Glomerular visceral epithelial cell (primary cell): ENCODE measurements around the gene ICE1.
"Not testable (repeated sequence)": the region's sequence is repeated elsewhere in the genome, so short reads cannot be mapped to it uniquely, and the experiment has no call there.

Source experiments
- DNase-seq: peaks from one replicate; pipeline ENCODE4 v3.0.0-alpha.2; 2016; ENCODE audit errors: extremely low spot score

ICE1 gene

DNA sequence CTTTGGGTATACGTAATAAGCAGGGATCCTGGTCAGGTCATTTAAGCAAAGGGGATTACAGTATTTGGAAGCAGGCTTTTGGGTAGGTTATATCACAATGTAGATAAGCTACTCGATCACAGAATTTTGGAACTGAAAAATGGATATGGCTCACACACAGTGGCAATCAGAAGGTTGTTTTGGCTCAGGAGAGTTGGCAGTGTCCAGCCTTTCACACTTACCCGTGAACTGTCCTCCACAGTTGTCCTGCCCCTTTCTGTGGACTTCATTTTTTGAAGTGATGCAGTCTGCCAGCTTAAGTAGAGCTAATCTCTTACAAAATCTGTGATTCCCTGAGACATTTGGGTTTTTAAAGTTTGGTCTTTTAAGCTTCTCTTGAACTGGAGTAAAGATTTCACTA is 30.7 kb downstream of the ICE1 start:
- no peak for DNase-seq

GRCh38 chr5:5454391-5454790 is 31.9 kb downstream of the ICE1 start:
- DNase-seq: no peak

- no peak for DNase-seq
Measured at GRCh38 chr5:5456858-5457257, 34.4 kb downstream of the ICE1 start.

DNA sequence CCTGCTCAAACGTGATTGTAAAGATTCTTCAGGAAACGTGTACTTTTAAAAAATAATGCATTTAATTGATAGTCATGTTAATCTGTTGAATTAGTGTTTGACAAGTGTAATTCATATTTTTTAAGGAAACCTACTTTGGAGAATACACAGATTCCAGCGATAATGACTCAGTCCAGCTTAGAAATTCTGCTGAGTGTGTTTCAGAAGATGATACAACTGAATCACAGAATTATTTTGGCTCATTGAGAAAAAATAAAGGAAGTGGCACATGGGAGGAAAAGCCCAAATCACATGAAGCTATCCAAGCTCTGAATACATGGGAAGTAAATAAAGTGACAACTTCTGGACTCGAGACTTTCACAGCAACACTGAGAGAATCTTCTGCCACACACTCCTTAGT is 37.8 kb downstream of the ICE1 start:
- no peak for DNase-seq

GRCh38 chr5:5461012-5461411 is 38.5 kb downstream of the ICE1 start:
- no peak for DNase-seq

GRCh38 chr5:5464036-5464715 is 41.7 kb downstream of the ICE1 start:
- no peak for DNase-seq

GRCh38 chr5:5466227-5466626 is 43.8 kb downstream of the ICE1 start:
- no peak for DNase-seq

- DNase-seq: no peak
Measured at GRCh38 chr5:5467737-5468136, 45.3 kb downstream of the ICE1 start.

- no peak for DNase-seq
Measured at GRCh38 chr5:5470933-5471332, 48.5 kb downstream of the ICE1 start.

DNA sequence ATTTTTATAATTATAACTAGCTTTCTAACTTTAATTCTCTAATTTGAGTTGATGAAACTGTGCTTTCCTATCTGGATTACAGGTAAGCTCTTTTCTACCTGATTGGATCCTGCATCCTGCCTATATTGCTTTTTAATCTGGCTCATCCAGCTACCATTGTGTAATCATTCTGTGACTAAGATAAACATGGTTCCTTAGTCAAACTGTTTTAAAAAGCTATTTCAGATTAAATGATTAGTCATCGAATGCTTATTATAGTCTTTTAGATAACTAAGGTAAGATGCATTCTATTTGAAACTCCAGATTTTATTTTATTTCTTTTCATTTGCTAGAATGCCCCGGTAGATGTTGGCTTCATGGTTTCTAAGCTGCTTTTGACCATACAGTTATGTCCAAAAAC is 50.7 kb downstream of the ICE1 start:
- no peak for DNase-seq

DNA sequence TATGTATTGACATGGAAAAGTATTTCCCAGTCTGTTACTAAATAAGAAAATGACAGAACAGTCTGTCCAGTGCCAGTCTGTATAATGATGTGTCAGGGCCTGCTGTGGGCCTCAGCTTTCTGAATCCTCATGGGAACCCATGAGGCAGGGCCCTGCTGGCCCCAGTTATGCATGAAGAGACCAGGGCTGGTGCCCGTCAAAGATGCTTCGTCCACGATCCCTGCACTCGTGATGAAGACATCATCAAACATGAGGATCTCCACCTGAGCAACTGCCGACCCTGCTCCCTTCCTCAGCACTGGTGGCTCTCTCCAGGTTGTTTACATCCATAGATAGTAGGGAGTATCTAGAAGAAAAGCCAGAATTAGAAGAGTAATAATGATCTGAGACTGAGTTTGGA is 52.5 kb downstream of the ICE1 start:
- DNase-seq: no peak

DNA sequence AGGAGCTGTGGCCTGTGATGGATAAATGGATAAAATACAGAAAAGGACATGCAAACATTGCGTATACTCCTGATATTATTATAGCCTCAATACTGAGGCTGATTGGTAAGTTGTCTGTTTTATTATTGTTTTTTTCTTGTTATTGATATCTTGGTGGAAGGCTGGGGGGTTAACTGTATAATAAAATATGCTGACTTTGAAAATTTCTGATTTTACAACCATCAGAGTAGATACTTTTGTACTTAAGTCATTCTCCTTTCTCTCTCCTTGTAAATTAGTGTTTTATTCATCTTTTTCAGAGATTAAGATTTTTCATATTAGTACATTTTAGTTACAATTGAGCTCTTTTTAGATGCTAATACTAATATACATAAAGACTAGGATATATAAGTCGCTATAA is 53.5 kb downstream of the ICE1 start:
- no peak for DNase-seq

DNA sequence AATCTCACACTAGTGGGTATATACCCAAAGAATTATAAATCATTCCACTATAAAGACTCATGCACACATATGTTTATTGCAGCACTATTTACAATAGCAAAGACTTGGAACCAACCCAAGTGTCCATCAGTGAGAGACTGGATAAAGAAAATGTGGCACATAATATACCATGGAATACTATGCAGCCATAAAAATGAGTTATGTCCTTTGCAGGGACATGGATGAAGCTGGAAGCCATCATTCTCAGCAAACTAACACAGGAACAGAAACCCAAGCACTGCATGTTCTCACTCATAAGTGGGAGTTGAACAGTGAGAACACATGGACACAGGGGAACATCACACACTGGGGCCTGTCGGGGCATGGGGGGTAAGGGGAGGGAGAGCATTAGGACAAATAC is 57.1 kb downstream of the ICE1 start:
- DNase-seq: not testable (repeated sequence)

- no peak for DNase-seq
Measured at GRCh38 chr5:5480481-5481111, 58.1 kb downstream of the ICE1 start.

GRCh38 chr5:5481206-5481605 is 58.7 kb downstream of the ICE1 start:
- DNase-seq: no peak

DNA sequence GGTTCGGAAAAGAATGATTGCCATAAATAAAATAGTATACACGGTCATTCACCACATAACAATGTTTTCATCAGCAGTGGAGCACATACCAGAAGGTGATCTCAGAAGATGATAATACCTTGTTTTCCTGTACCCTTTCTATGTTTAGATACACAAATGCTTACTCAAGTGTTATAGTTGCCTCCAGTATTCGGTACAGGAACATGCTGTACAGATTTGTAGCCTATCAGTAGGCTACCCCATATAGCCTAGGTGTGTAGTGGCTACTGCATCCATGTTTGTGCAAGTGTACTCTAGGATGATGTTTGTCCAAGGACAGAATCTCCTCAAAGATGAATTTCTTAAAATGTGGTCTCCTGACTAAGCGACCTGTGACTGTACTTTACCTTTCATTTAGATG is 59.2 kb downstream of the ICE1 start:
- DNase-seq: no peak

DNA sequence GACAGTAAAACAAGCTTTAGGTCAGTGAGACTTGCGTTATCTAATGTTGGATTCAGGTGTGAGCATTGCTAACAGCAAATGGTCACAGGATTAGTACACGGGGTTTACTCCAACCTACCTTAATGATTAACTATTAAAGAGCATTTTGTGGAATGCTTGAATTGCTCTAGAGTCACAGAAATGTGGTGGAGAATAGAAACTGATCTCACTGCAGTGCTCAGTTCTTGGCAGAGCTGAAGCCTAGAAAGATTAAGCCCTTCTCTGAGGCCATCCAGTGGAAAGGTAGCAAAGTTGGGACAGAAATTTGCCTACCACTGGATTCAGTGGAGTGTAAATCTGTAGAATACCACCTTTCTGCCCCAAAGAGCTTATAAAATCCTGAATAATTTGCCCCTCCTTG is 60.9 kb downstream of the ICE1 start:
- peak; percentile 37 for DNase-seq

- peak; percentile 31 for DNase-seq
Measured at GRCh38 chr5:5483880-5484598, 61.6 kb downstream of the ICE1 start.

DNA sequence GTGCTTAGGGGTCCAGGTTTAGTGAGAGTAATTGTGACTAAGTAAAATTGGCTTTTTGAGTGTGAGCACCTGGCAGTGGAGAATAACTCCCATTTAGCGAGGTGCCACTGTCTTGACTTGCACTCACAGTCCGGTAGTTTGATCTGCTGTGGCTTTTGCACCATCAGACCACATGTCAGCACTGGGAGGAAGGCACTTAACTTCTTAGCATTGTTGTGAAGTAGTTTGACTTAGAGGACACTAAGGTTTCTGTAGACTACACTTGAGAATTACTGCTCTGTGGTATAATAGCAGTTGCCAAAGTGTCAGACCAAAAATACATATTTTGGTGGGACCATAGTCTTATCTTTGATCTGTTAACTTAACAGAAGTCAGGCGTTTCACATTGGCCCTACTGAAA is 63.6 kb downstream of the ICE1 start:
- DNase-seq: no peak

DNA sequence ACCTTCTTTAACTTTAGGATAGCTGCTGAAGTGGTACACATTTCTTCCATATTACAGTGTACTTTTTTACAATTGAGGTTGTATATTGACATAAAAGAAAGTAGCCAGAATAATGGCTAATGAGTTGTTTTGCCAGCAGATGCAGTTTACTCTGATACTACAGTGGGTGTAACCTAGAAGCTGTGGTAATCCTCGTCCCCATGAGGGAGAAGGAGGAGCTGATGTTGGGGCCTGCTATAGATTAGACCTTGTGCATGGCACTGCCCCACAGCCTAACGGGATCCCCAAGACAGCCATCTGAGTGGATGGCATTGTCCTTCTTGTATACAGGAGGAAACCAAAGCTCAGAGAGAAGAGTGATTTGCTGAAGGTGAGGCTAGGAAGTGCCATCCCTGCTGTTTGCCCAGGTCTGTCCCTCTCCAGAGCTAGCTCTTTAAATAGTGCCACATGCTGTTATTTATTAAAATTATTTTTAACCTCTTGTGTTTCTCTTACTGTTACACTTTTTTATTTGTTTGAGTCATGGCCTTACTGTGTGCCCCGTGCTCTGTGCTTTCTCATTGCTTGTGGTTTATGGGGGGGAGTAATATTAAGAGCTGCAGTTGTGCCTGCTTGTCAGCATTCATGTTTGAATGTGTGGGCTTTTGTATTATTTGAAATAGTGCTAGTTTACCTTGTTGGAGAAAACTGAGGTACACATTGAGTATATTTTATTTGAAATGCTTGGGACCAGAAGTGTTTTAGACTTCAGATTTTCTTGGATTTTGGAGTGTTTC is 65.3 kb downstream of the ICE1 start:
- no peak for DNase-seq

DNA sequence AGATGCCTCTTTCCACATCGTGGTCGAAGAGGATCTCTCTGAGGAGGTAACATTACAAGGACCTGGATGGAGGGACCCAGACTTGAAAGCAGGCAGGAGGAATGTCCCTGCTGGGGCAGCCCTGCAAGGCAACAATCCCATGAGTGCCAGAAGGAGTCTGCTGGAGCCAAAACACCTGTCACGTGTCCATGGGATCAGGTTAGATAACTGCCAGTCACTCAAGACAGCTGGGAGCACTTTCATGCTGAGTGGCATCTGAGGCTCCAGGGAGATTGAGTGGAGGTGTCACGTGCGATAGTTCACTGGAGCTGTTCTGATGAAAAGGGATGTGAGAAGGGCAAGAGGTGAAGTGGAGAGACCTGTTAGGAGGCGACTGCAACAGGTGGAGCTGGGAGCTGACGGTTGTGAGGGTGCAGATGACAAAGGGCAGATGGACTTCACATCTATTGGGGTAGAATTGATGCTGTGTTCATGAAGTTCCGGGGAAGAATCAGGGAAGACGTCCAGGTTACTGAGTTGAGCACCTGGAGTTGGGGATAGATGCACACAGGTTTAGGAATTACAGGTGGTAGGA is 68.4 kb downstream of the ICE1 start:
- DNase-seq: no peak
